ENCODE data around the gene CORO7. TPM values are rescaled to one million over a fixed set of nuclear protein-coding genes. Genes with fewer than 3 reads are reported as not detected.
A peak's percentile ranks its signal among the peaks of the same experiment; 100 is the strongest.

CORO7 gene
- polyA plus RNA-seq, 3 donors = 44.7 to 181 (median 68.4) TPM

GRCh38 chr16:4420505-4421105 lies 4.2 kb upstream of the CORO7 start:
- WGBS (ENCODE audit: insufficient coverage) = 76% methylated on average over 4 of the region's 8 CpGs
- H3K4me3 ChIP-seq (replicated peaks in 1 of 3; ENCODE audit: low read depth in 2 of 3, low read length in 3 of 3) = peak overlapping the region in 1 of 3 experiments; percentile 24
- DNase-seq = peak; percentile 39 to 73 (median 45)
- peak overlapping the region; percentile 38 for H2AFZ ChIP-seq (ENCODE audit: insufficient read depth, low read depth, low read length, poor library complexity, severe bottlenecking)
- H3K9ac ChIP-seq (ENCODE audit: insufficient read depth, low read length, poor library complexity, severe bottlenecking) = no peak overlapping the region
- peak overlapping the region; percentile 35 for H3K4me2 ChIP-seq (replicated peaks; ENCODE audit: extremely low read depth, low read length, poor library complexity, severe bottlenecking)
- no peaks in the 10 kb centered on the region for H3K36me3 ChIP-seq (replicated peaks in 1 of 2; ENCODE audit: control insufficient read depth in 1 of 2, insufficient read depth in 2 of 2, low read length in 2 of 2)
- Mint-ChIP-seq H3K27ac (peak overlapping the region; percentile 83 to 98 (median 91)), H3K4me1 (peaks cover 53% of the 10 kb centered on the region), H3K36me3 (peaks cover 0 to 2% of the 10 kb centered on the region in 2 donors), H3K9me3 (no peaks in the 10 kb centered on the region), H3K27me3 (ENCODE audit: low read depth in 3 of 3) (no peaks in the 10 kb centered on the region), H3K4me3 (peak overlapping the region; percentile 50 to 59)
- peaks cover 8% of the 10 kb centered on the region for H3K79me2 ChIP-seq (ENCODE audit: insufficient read depth, low read length)
- no peaks in the 10 kb centered on the region for H3K9me3 ChIP-seq (replicated peaks in 1 of 2; ENCODE audit: control insufficient read depth in 1 of 2, insufficient read depth in 1 of 2, low read length in 2 of 2)
- TF ChIP-seq CTCF (IDR thresholded peaks at IDR 0.05) = no peak
- peak overlapping the region; percentile 56 to 65 for H3K27ac ChIP-seq (ENCODE audit: low read depth in 1 of 2, low read length in 2 of 2)
- no peaks in the 10 kb centered on the region for H3K27me3 ChIP-seq (ENCODE audit: control insufficient read depth in 2 of 2, insufficient read depth in 2 of 2, low read length in 2 of 2)
- H4K20me1 ChIP-seq (ENCODE audit: insufficient read depth, low read length) = peaks cover 7% of the 10 kb centered on the region
- intact Hi-C loops (cut with micrococcal nuclease) = no loop called here
- peaks cover 46 to 56% of the 10 kb centered on the region in 2 donors for H3K4me1 ChIP-seq (ENCODE audit: control insufficient read depth in 1 of 2, insufficient read depth in 2 of 2, low read length in 2 of 2)

GRCh38 chr16:4419402-4419959 lies 3.1 kb upstream of the CORO7 start:
- no peak overlapping the region for H3K9ac ChIP-seq (ENCODE audit: insufficient read depth, low read length, poor library complexity, severe bottlenecking)
- Mint-ChIP-seq H3K4me1 (peaks cover 56% of the 10 kb centered on the region), H3K27me3 (ENCODE audit: low read depth in 3 of 3) (no peaks in the 10 kb centered on the region), H3K4me3 (no peak overlapping the region), H3K36me3 (peaks cover 3 to 10% of the 10 kb centered on the region in 2 donors), H3K27ac (peak overlapping the region in 3 of 7 donors; percentile 30 to 98 (median 95)), H3K9me3 (no peaks in the 10 kb centered on the region)
- peaks cover 50 to 61% of the 10 kb centered on the region in 2 donors for H3K4me1 ChIP-seq (ENCODE audit: control insufficient read depth in 1 of 2, insufficient read depth in 2 of 2, low read length in 2 of 2)
- no peak for DNase-seq
- H3K27me3 ChIP-seq (ENCODE audit: control insufficient read depth in 2 of 2, insufficient read depth in 2 of 2, low read length in 2 of 2) = no peaks in the 10 kb centered on the region
- H3K27ac ChIP-seq (ENCODE audit: low read depth in 1 of 2, low read length in 2 of 2) = no peak overlapping the region
- WGBS (ENCODE audit: insufficient coverage) = 100% methylated on average over 4 of the region's 7 CpGs
- H3K4me2 ChIP-seq (replicated peaks; ENCODE audit: extremely low read depth, low read length, poor library complexity, severe bottlenecking) = no peak overlapping the region
- no peaks in the 10 kb centered on the region for H3K9me3 ChIP-seq (replicated peaks in 1 of 2; ENCODE audit: control insufficient read depth in 1 of 2, insufficient read depth in 1 of 2, low read length in 2 of 2)
- H2AFZ ChIP-seq (ENCODE audit: insufficient read depth, low read depth, low read length, poor library complexity, severe bottlenecking) = no peak overlapping the region
- intact Hi-C loops (cut with micrococcal nuclease) = loop anchor here in 1 of 2 donors (5.0 kb wide), 2 partner anchors 58 to 198 kb away; partner anchors contain the start of gene HMOX2
- no peaks in the 10 kb centered on the region for H3K36me3 ChIP-seq (replicated peaks in 1 of 2; ENCODE audit: control insufficient read depth in 1 of 2, insufficient read depth in 2 of 2, low read length in 2 of 2)
- H3K4me3 ChIP-seq (replicated peaks in 1 of 3; ENCODE audit: low read depth in 2 of 3, low read length in 3 of 3) = no peak overlapping the region
- H3K79me2 ChIP-seq (ENCODE audit: insufficient read depth, low read length) = peaks cover 15% of the 10 kb centered on the region
- peaks cover 18% of the 10 kb centered on the region for H4K20me1 ChIP-seq (ENCODE audit: insufficient read depth, low read length)
- TF ChIP-seq CTCF (IDR thresholded peaks at IDR 0.05) = no peak

Data from CD14-positive monocyte (primary cell).